CD4-positive, CD25-positive, alpha-beta regulatory T cell (primary cell): ENCODE measurements around the gene OASL. TPM values are rescaled to one million over a fixed set of nuclear protein-coding genes. Genes with fewer than 3 reads are reported as not detected.

Source experiments
- ATAC-seq, 2 donors: fragments of 150-1000 bp; cut with Tn5 transposase; one replicate each; pipeline ENCODE4 v1.10.0; 2021; ENCODE audit warnings: low read depth in 2 of 2, moderate number of reproducible peaks in 2 of 2, moderate library complexity in 1 of 2
- DNase-seq, 3 donors: peaks; one replicate each; pipeline versions ENCODE4 v3.0.0 to v3.0.0-alpha.2; 2012 to 2022; ENCODE audit warnings: mixed read lengths in 1 of 3
- H3K27ac ChIP-seq: one replicate; pipeline ENCODE4 v1.7.0; 2013; ENCODE audit warnings: mild to moderate bottlenecking, low read length; ENCODE audit not compliant: insufficient read depth, poor library complexity, severe bottlenecking
- H3K27me3 ChIP-seq: one replicate; pipeline ENCODE4 v1.7.0; 2013; ENCODE audit warnings: low read length; ENCODE audit not compliant: control insufficient read depth, insufficient read depth
- H3K36me3 ChIP-seq: one replicate; pipeline ENCODE4 v1.7.0; 2013; ENCODE audit warnings: mild to moderate bottlenecking, low read length, moderate library complexity; ENCODE audit not compliant: control insufficient read depth, insufficient read depth
- H3K4me1 ChIP-seq: 2 replicates; pipeline ENCODE4 v1.7.0; 2013; ENCODE audit warnings: mild to moderate bottlenecking, low read length; ENCODE audit not compliant: insufficient read depth, control insufficient read depth, poor library complexity, severe bottlenecking
- H3K4me3 ChIP-seq: one replicate; pipeline ENCODE4 v1.7.0; 2013; ENCODE audit warnings: low read depth, mild to moderate bottlenecking, low read length, moderate library complexity
- H3K9me3 ChIP-seq, 2 experiments: 1 replicate in 1 of 2; 2 replicates in 1 of 2; pipeline ENCODE4 v1.7.0; 2013; ENCODE audit warnings: low read length in 2 of 2, mild to moderate bottlenecking in 1 of 2, moderate library complexity in 1 of 2; ENCODE audit not compliant: control insufficient read depth in 2 of 2
- H3K27ac Mint-ChIP-seq, 3 donors: one replicate each; pipeline ENCODE4 v1.8.0; 2020 to 2022; ENCODE audit warnings: mild to moderate bottlenecking in 3 of 3, mixed read lengths in 3 of 3, moderate library complexity in 2 of 3
- H3K27me3 Mint-ChIP-seq: one replicate; pipeline ENCODE4 v1.8.0; 2022; ENCODE audit warnings: mild to moderate bottlenecking, mixed read lengths
- H3K36me3 Mint-ChIP-seq: one replicate; pipeline ENCODE4 v1.8.0; 2020; ENCODE audit warnings: mixed read lengths
- H3K4me1 Mint-ChIP-seq, 4 donors: one replicate each; pipeline ENCODE4 v1.8.0; 2020 to 2022; ENCODE audit warnings: mixed read lengths in 4 of 4, mild to moderate bottlenecking in 1 of 4
- H3K4me3 Mint-ChIP-seq, 4 donors: one replicate each; pipeline ENCODE4 v1.8.0; 2020 to 2022; ENCODE audit warnings: mild to moderate bottlenecking in 4 of 4, mixed read lengths in 4 of 4, moderate library complexity in 3 of 4
- H3K9me3 Mint-ChIP-seq, 7 donors: one replicate each; pipeline ENCODE4 v1.8.0; 2020 to 2022; ENCODE audit warnings: mixed read lengths in 7 of 7, mild to moderate bottlenecking in 3 of 7, moderate library complexity in 2 of 7
- polyA plus RNA-seq, 4 donors: library from polyadenylated mRNA; unstranded; fragments of 300-500 nt; fragmentation: Illumina TruSeq; gene quantifications; one replicate each; pipeline ENCODE4 v1.2.3, GENCODE V29; 2021
- total RNA-seq: library from RNA; stranded (reverse); gene quantifications from one replicate; pipeline ENCODE4 v1.2.3, GENCODE V29; 2022

Gene OASL
- total and polyA plus RNA-seq, 5 donors from 2014 or later: 9.0 to 19.3 (median 11.7) TPM

DNA sequence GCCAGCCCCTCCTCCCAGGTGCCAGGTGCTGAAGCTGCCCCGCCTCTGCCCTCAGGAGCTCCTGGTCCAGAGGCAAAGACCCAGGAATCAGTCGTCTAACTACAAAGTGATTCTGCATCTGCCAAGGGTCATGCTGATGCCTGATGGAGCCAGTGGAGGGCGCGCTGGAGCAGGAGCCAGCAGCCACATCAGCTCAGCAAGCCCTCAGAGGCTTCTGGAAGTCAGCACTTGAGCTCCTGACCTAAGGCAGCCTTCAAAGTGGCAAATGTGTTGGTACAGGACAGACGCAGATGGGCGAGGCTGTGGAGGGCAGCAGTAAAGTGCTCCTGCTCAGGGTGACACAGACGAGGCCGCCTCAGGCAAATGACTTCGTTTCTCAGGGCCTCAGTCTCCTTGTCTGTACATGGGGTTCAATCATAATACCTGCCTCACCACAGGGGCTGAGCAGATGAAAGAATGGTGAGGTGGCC lies 33.7 kb downstream of the OASL start:
- H3K27me3 ChIP-seq: no peaks in the 10 kb centered on the region
- no peaks in the 10 kb centered on the region for H3K9me3 Mint-ChIP-seq
- H3K27me3 Mint-ChIP-seq: no peaks in the 10 kb centered on the region
- H3K36me3 ChIP-seq: peaks cover 70% of the 10 kb centered on the region
- no peaks in the 10 kb centered on the region for H3K9me3 ChIP-seq
- H3K27ac ChIP-seq: no peak overlapping the region
- ATAC-seq: peak in 1 of 2 donors; percentile 46
- peaks cover 22% of the 10 kb centered on the region for H3K36me3 Mint-ChIP-seq
- no peak overlapping the region for H3K4me3 Mint-ChIP-seq
- no peaks in the 10 kb centered on the region for H3K4me1 ChIP-seq
- DNase-seq: peak; percentile 7 to 66 (median 30)
- no peaks in the 10 kb centered on the region for H3K4me1 Mint-ChIP-seq
- H3K4me3 ChIP-seq: no peak overlapping the region
- H3K27ac Mint-ChIP-seq: peak overlapping the region in 1 of 3 donors; percentile 62

DNA sequence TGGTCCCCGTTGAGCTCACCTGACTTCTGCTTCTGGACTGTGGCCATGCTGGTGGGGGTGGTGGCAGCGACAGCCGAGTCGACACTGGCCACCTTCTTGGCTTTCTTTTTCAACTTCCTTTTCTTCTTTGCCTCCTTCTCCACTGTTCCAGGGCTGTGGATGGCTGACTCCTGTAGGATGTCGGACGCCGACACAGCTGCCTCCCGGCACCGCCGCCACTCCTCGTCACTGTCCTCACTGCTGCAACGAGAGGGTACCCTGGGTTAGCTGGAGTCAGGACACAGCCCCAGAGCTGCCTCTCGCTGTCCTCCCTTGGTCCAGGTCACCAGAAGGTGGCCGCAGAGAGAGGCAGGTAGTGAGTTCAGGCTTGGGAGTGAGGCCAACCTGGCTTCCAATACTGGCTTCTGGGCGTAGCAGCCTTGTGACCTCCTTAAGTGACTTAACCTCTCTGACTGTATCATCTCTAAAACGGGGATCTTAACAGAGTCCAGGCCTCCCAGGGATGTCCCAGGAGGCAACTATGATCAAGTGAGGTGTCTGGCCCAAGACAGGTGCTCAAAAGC lies 34.7 kb downstream of the OASL start:
- H3K36me3 ChIP-seq: peaks cover 60% of the 10 kb centered on the region

DNA sequence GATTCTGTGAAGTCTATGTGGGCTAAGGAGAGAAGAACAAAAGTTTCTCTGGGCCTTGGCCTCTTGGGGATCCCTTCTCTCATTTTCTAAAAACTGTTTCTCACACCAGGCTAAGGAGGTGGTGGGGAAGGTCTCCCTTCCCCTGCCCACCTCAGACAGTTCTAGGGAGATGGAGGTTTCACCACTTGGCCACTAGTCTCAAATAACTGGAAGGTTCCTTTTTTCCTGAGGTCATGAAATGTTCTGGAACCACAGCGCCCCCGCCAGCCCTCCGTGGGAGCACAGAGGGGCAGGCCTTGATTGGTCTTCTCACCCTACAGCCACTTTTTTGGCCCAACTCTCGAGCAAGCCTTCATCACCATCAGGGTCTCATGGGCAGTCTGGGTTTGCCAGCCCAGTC lies 35.4 kb downstream of the OASL start:
- Histone ChIP-seq H3K27me3 (no peaks in the 10 kb centered on the region), H3K9me3 (no peaks in the 10 kb centered on the region), H3K4me1 (no peaks in the 10 kb centered on the region), H3K4me3 (no peak overlapping the region), H3K27ac (no peak overlapping the region), H3K36me3 (peaks cover 53% of the 10 kb centered on the region)
- Mint-ChIP-seq H3K27me3 (no peaks in the 10 kb centered on the region), H3K27ac (no peak overlapping the region), H3K9me3 (no peaks in the 10 kb centered on the region), H3K4me1 (no peaks in the 10 kb centered on the region), H3K36me3 (peaks cover 22% of the 10 kb centered on the region), H3K4me3 (no peak overlapping the region)
- ATAC-seq (no peak), DNase-seq (no peak)

More for the DNA sequence above, 34.7 kb downstream of the OASL start:
- no peaks in the 10 kb centered on the region for H3K4me1 ChIP-seq
- no peaks in the 10 kb centered on the region for H3K27me3 ChIP-seq
- Mint-ChIP-seq H3K4me3 (no peak overlapping the region), H3K27me3 (no peaks in the 10 kb centered on the region), H3K4me1 (no peaks in the 10 kb centered on the region), H3K27ac (no peak overlapping the region), H3K36me3 (peaks cover 22% of the 10 kb centered on the region), H3K9me3 (no peaks in the 10 kb centered on the region)
- no peak overlapping the region for H3K27ac ChIP-seq
- no peak for DNase-seq
- no peaks in the 10 kb centered on the region for H3K9me3 ChIP-seq
- no peak for ATAC-seq
- no peak overlapping the region for H3K4me3 ChIP-seq

DNA sequence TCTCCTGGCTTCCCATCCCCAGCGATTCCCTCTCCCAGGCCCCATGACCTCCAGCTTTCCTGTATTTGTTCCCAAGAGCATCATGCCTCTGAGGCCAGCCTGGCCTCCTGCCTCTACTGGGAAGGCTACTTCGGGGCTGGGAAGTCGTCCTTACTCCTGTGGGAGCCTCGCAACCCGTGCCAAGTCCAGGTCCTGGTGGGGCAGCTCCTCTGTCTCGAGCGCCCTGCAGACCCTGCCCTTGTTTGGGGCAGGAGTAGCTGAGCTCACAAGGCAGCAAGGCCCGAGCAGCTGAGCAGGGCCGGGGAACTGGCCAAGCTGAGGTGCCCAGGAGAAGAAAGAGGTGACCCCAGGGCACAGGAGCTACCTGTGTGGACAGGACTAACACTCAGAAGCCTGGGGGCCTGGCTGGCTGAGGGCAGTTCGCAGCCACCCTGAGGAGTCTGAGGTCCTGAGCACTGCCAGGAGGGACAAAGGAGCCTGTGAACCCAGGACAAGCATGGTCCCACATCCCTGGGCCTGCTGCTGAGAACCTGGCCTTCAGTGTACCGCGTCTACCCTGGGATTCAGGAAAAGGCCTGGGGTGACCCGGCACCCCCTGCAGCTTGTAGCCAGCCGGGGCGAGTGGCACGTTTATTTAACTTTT lies 37.1 kb downstream of the OASL start:
- H3K27ac ChIP-seq: no peak overlapping the region
- H3K9me3 Mint-ChIP-seq: peaks cover 0 to 2% (median 0%) of the 10 kb centered on the region in 7 donors
- no peaks in the 10 kb centered on the region for H3K4me1 ChIP-seq
- H3K4me1 Mint-ChIP-seq: no peaks in the 10 kb centered on the region
- no peak overlapping the region for H3K4me3 Mint-ChIP-seq
- H3K36me3 ChIP-seq: peaks cover 38% of the 10 kb centered on the region
- no peaks in the 10 kb centered on the region for H3K27me3 ChIP-seq
- no peaks in the 10 kb centered on the region for H3K9me3 ChIP-seq
- H3K4me3 ChIP-seq: no peak overlapping the region
- no peak for DNase-seq
- no peak overlapping the region for H3K27ac Mint-ChIP-seq
- no peak for ATAC-seq
- H3K36me3 Mint-ChIP-seq: peaks cover 19% of the 10 kb centered on the region
- H3K27me3 Mint-ChIP-seq: no peaks in the 10 kb centered on the region

DNA sequence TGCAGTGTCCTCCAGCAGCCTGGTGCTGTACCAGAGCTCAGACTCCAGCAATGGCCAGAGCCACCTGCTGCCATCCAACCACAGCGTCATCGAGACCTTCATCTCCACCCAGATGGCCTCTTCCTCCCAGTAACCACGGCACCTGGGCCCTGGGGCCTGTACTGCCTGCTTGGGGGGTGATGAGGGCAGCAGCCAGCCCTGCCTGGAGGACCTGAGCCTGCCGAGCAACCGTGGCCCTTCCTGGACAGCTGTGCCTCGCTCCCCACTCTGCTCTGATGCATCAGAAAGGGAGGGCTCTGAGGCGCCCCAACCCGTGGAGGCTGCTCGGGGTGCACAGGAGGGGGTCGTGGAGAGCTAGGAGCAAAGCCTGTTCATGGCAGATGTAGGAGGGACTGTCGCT lies 38.0 kb downstream of the OASL start:
- H3K36me3 Mint-ChIP-seq: peaks cover 14% of the 10 kb centered on the region
- no peak overlapping the region for H3K4me3 ChIP-seq
- H3K27me3 ChIP-seq: no peaks in the 10 kb centered on the region
- no peak overlapping the region for H3K27ac Mint-ChIP-seq
- peaks cover 0 to 2% (median 0%) of the 10 kb centered on the region in 7 donors for H3K9me3 Mint-ChIP-seq
- H3K27ac ChIP-seq: no peak overlapping the region
- peaks cover 34% of the 10 kb centered on the region for H3K36me3 ChIP-seq
- no peaks in the 10 kb centered on the region for H3K27me3 Mint-ChIP-seq
- ATAC-seq (no peak), DNase-seq (no peak)
- H3K4me1 Mint-ChIP-seq: no peaks in the 10 kb centered on the region
- no peak overlapping the region for H3K4me3 Mint-ChIP-seq
- no peaks in the 10 kb centered on the region for H3K4me1 ChIP-seq
- no peaks in the 10 kb centered on the region for H3K9me3 ChIP-seq

DNA sequence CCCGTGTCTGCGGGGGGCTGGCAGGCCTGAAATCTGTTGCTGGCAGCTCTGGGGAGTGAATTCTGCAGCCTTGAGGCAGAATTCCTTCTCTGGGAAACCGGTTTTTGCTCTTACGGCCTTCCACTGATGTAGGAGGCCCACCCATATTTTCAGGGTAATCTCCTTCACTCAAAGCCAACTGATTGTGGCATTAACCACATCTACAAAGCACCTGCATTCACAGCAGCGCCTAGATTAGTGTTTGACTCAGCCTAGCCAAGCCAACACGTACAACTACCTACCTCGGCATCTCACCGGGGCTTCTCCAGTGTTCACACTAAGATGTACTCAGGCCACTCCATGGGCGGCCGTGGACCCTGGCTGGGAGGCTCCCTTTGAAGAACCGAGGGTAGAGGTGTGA lies 38.5 kb downstream of the OASL start:
- H3K9me3 ChIP-seq: no peaks in the 10 kb centered on the region
- no peak overlapping the region for H3K4me3 ChIP-seq
- no peaks in the 10 kb centered on the region for H3K27me3 ChIP-seq
- no peak overlapping the region for H3K4me3 Mint-ChIP-seq
- peak overlapping the region in 1 of 3 donors; percentile 66 for H3K27ac Mint-ChIP-seq
- peaks cover 0 to 2% (median 0%) of the 10 kb centered on the region in 7 donors for H3K9me3 Mint-ChIP-seq
- H3K36me3 ChIP-seq: peaks cover 31% of the 10 kb centered on the region
- H3K27me3 Mint-ChIP-seq: no peaks in the 10 kb centered on the region
- H3K4me1 ChIP-seq: no peaks in the 10 kb centered on the region
- peaks cover 14% of the 10 kb centered on the region for H3K36me3 Mint-ChIP-seq
- no peak overlapping the region for H3K27ac ChIP-seq
- no peak for ATAC-seq
- no peaks in the 10 kb centered on the region for H3K4me1 Mint-ChIP-seq
- no peak for DNase-seq

DNA sequence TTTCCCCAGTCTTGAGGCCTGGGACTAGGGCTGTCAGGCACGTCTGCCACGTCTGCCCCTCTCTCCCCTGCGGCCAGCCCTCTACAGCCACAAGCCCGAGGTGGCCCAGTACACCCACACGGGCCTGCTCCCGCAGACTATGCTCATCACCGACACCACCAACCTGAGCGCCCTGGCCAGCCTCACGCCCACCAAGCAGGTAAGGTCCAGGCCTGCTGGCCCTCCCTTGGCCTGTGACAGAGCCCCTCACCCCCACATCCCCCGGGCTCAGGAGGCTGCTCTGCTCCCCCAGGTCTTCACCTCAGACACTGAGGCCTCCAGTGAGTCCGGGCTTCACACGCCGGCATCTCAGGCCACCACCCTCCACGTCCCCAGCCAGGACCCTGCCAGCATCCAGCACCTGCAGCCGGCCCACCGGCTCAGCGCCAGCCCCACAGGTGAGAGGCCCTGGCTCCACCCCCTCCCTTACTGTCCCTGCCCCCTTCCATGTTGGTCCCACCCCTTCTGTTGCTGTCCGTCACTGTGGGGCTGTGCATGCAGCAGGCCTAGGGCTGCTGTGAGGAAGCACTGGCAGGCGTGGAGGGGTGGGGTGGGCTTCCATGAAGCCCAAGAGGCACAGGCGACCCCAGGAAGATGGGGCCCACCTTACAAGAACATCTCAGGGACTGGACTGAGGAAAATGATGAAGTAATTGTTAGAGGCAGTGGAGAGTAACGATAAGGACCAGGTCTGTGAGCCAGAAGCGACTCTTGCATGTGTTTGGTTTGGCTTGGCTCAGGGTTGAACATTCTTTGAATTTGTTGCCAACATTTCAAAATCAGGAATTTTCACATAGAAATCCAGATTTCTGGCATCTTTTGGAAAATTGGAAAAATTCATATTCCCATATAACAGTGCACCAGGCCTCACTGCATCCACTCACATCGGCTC lies 39.6 kb downstream of the OASL start:
- ATAC-seq (no peak), DNase-seq (no peak)
- Histone ChIP-seq H3K27me3 (no peaks in the 10 kb centered on the region), H3K4me1 (no peaks in the 10 kb centered on the region), H3K9me3 (no peaks in the 10 kb centered on the region), H3K4me3 (no peak overlapping the region), H3K27ac (no peak overlapping the region), H3K36me3 (peaks cover 27% of the 10 kb centered on the region)
- H3K9me3 Mint-ChIP-seq: peaks cover 0 to 2% (median 0%) of the 10 kb centered on the region in 7 donors
- no peaks in the 10 kb centered on the region for H3K4me1 Mint-ChIP-seq
- peaks cover 10% of the 10 kb centered on the region for H3K36me3 Mint-ChIP-seq
- no peak overlapping the region for H3K27ac Mint-ChIP-seq
- H3K27me3 Mint-ChIP-seq: no peaks in the 10 kb centered on the region
- no peak overlapping the region for H3K4me3 Mint-ChIP-seq
